ENCODE measurements around the gene ANKRD13D.

The ANKRD13D gene

DNA sequence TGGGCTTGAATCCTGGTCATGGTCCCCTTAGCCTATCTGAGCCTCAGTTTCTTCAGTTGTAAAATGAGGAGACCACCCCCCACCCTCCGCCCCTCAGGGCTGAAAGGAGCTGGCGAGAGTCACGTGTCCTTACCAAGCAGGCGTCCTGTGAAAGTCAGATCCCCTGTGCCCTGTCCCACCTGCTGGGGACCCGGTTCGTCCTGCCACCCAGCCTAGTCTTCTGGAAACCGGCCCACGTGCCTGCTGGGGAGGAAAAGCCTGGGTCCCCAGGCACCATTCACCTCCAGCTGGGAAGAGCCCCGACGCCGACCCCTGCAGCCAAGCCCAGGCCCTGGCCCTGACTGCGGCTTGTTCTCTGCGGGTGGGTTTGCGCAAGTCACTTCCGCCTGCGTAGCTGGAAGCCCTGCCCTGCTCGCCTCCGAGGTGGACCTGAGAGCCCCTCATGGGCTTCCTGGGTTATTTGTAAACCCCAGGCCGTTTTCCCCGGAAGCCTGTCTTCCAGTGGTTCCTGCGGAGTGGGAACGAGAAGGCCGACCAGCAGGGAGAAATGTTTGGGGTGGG is 13.5 kb downstream of the ANKRD13D start:
- no peak for DNase-seq (ENCODE audit: low read depth)

DNA sequence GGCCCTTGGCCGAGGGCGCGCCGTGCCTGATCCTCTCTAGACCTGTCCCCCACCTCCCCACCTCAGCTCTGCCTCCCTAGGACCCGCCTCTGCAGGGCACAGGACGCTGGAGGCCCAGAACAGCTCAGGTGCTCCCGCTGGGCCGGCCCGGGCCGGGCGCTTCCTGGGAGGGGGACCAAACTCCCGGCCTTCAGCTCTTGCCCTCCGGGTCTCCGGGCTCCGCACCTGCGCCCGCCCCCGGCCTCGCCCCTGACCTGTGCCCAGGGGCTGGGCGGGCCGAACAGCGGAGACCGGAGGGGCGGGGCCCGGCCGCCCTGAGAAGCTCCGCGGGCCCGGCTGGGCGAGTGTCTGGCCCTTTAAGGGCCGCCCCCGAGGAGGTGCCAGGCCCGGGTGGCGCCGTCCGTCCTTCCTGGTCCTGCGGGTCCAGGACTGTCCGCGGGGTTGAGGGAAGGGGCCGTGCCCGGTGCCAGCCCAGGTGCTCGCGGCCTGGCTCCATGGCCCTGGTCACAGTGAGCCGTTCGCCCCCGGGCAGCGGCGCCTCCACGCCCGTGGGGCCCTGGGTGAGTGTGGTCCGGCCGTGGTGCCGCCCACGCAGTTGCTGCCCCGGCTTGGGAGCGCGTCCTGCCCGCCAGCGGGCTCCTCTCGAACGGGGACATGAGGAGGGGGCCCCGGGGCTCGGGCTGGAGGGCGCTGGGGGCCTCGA is 14.2 kb downstream of the ANKRD13D start, which contains the start of gene SSH3:
Gene SSH3, plus strand, starts transcription at position 399 of the 703 bp plus-strand sequence. Its CDS starts 96 bp downstream, at position 495.
- no peak for DNase-seq (ENCODE audit: low read depth)

DNA sequence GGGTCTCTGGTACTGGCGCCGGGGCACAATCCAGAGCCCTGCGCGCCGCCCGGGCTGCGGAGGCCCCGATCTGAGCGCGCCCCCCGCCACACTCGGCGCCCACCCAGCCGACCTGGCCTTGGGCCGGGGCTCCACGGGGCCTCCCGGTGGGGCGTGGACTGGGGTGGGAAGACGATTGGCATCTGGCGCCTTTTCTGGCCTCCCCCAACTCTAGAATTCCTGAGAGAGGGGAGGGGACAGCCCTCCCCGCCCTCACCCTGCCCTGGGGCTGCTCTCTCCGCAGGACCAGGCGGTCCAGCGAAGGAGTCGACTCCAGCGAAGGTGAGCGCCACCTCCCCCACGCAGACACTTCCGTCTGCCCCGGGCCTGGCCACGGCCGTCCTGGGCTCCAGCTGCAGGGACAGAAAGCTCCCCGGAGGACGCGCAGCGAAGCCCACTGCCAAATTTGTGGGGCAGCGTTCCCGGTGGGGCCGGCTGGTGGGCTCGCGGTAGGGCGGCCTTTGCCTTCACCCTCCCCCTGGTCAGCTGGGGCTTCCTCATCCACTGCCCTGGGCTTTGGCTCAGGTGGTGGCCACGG is 14.8 kb downstream of the ANKRD13D start:
- no peak for DNase-seq (ENCODE audit: low read depth)

DNA sequence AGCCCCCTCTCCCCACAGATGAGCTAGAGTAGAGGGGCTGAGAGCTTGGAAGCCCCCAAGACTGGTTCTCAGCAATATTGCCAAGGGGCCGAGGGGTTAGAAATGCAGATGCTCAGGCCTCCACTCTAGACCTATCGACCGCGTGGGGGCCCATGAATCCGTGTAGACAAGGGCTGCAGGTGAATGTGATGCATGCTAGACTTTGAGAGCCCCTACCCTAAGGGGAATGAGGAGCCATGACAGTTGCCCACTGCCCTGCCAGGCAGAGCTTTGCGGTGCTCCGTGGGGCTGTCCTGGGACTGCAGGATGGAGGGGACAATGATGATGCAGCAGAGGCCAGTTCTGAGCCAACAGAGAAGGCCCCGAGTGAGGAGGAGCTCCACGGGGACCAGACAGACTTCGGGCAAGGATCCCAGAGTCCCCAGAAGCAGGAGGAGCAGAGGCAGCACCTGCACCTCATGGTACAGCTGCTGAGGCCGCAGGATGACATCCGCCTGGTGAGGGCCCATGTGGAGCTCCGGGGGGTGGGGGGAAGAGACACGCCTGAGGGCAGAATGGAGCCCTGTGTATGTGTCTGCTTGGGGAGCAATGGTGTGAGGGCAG is 15.5 kb downstream of the ANKRD13D start:
- no peak for DNase-seq (ENCODE audit: low read depth)

DNA sequence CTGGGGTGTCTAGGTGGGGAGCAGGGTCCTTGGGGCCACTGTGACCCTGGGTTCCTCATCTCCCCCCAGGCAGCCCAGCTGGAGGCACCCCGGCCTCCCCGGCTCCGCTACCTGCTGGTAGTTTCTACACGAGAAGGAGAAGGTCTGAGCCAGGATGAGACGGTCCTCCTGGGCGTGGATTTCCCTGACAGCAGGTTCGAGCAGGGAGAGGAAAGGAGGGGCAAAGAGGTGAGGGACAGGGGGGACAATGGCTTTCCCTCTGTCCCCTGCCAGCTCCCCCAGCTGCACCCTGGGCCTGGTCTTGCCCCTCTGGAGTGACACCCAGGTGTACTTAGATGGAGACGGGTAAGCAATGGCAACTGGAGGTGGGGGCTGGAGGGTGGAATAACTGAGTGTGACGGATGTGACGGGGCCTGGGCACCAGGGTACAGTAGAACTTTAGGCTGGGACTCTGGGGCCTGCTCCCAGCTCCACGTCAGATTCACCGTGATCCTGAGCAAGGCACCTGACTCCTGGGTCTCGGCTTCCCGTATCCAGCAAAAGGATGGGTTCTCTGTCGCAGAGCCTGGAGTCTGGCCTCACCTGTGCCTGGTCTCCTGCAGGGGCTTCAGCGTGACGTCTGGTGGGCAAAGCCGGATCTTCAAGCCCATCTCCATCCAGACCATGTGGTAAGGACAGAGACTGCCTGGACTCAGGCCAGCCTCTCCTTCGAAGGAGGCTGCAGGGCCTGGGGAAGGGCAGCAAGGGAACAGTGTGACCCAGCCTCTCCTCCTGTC is 17.9 kb downstream of the ANKRD13D start:
- DNase-seq (ENCODE audit: low read depth) = no peak

DNA sequence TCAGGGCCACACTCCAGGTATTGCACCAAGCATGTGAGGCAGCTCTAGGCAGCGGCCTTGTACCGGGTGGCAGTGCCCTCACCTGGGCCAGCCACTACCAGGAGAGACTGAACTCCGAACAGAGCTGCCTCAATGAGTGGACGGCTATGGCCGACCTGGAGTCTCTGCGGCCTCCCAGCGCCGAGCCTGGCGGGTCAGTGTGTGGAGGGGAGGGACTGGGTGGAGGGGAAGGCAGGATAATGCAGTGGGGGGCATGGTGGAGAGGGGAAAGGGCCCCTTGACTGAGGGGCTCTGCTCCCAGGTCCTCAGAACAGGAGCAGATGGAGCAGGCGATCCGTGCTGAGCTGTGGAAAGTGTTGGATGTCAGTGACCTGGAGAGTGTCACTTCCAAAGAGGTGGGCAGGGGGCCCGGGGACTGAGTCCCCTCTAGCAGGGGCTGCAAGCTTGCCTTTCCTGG is 18.5 kb downstream of the ANKRD13D start:
- DNase-seq (ENCODE audit: low read depth) = no peak

DNA sequence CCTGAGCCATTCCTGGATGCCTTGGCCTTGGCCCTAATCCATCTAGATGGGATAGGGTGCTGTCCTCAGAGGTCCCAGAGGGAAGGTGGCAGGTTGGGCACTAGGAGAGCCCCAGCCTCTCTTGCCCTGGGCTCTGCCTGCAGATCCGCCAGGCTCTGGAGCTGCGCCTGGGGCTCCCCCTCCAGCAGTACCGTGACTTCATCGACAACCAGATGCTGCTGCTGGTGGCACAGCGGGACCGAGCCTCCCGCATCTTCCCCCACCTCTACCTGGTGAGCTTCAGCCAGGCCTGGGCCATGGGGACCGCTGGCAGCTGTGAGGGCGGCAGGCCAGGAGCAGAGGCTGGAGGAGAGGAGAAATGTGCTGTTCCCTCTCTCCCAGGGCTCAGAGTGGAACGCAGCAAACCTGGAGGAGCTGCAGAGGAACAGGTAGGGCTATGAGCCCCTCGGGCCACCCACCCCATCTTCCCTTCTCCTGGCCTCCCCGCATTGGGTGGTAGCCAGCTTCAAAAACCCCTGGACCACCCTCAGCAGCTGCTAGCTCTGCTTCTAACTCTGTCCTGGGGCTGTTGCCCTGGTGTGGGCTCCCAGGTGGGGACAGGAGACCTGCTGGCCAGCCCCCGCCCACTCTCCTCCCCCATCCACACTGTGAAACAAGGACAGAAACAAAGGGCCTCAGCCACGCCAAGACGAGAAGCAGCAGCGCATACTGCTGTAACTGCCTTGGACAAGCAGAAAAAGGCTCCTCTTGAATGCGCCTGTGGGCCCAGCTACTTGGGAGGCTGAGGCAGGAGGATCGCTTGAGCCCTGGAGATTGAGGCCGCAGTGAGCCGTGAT is 19.1 kb downstream of the ANKRD13D start:
- no peak for DNase-seq (ENCODE audit: low read depth)

DNA sequence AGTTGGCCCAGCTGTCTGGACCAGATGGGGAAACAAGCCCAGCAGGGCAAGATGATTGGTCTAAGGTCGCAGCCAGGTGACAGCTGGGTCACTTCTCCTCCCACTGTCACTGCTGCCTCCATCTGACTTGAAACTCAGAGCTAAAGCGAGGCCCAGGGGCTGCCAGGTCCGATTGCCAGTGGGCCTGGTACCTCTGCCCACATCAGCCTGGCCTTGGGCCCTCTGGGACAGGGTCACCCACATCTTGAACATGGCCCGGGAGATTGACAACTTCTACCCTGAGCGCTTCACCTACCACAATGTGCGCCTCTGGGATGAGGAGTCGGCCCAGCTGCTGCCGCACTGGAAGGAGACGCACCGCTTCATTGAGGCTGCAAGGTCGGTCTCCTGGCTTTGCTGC is 20.1 kb downstream of the ANKRD13D start:
- DNase-seq (ENCODE audit: low read depth) = no peak

DNA sequence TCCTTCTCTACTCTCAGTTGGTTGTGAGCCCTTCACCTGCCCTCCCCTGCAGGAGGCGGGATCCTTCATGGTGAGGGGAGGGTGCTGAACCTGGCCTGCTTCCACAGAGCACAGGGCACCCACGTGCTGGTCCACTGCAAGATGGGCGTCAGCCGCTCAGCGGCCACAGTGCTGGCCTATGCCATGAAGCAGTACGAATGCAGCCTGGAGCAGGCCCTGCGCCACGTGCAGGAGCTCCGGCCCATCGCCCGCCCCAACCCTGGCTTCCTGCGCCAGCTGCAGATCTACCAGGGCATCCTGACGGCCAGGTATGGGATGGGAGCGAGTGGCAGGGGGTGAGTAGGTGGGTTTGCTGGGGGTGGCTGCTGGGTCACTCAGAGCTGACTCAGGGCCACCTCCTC is 20.6 kb downstream of the ANKRD13D start:
- no peak for DNase-seq (ENCODE audit: low read depth)

DNA sequence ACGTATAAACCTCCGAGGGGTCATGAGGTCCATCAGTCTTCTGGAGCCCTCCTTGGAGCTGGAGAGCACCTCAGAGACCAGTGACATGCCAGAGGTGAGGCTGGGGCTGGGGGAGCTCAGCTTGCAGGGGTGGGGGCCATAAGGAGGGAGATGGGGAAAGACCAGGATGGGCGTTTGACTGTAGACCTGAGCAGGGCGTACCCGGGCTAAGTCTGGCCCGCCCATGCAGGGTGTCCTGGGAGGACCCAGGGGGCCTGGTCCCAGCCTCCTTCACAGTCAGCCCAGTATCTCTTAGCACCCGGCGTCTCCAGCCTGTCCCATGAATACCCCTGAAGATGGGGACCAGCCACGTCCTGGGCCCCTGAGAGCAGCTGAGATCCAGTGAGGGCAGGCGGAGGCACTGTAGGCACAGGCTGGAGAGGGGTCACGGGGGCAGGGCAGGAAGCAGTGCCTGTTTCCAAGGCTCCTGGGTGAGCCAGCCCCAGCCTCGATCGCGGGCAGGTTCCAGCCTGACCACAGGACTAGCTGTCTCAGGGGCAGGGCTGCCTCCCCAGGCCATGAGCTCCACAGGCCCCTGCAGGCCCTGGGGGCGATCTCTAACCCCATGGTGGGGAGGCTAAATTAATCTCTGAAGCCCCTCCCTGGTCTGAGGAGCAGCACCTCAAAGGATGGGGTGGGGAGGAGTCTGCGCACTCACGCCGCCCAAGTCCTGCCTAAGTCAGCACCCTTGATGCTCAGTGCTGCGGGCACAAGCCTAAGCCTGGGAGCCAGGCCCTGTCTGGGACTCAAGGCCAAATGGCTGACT is 21.3 kb downstream of the ANKRD13D start:
- DNase-seq (ENCODE audit: low read depth) = no peak

DNA sequence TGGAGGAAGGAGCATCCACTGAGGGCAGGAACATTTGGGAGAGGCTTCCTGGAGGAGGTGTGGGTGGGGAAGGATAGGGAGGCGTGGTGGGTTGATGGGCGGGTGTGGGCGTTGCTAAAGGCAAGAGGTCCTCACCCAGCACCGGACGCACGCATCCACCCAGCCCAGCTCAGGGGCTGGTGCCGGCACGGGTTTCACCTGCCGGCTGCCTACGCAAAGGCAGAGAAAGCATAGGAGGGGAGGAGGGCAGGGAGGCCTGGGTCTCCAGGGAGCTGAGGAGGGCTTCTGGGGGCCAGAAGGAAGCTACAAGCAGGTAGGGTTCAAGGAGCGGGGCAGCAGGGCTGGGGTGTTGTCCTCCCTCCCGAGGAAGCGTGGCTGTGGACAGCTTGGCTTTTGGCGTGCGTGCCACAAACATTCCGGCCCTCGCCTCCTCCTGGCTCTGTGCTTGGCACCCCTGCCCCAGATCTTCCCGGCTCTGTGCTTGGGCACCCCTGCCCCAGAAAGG is 22.0 kb downstream of the ANKRD13D start:
- no peak for DNase-seq (ENCODE audit: low read depth)

DNA sequence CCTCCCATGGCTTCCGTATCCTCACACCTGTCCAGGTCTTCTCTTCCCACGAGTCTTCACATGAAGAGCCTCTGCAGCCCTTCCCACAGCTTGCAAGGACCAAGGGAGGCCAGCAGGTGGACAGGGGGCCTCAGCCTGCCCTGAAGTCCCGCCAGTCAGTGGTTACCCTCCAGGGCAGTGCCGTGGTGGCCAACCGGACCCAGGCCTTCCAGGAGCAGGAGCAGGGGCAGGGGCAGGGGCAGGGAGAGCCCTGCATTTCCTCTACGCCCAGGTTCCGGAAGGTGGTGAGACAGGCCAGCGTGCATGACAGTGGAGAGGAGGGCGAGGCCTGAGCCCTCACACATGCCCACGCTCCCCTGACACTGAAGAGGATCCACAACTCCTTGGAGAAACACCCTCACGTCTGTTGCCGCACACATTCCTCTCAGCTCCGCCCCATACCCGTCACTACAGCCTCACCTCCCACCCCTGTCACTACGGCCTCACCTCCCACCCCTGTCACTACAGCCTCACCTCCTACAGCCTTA is 22.5 kb downstream of the ANKRD13D start:
- DNase-seq (ENCODE audit: low read depth) = no peak

DNA sequence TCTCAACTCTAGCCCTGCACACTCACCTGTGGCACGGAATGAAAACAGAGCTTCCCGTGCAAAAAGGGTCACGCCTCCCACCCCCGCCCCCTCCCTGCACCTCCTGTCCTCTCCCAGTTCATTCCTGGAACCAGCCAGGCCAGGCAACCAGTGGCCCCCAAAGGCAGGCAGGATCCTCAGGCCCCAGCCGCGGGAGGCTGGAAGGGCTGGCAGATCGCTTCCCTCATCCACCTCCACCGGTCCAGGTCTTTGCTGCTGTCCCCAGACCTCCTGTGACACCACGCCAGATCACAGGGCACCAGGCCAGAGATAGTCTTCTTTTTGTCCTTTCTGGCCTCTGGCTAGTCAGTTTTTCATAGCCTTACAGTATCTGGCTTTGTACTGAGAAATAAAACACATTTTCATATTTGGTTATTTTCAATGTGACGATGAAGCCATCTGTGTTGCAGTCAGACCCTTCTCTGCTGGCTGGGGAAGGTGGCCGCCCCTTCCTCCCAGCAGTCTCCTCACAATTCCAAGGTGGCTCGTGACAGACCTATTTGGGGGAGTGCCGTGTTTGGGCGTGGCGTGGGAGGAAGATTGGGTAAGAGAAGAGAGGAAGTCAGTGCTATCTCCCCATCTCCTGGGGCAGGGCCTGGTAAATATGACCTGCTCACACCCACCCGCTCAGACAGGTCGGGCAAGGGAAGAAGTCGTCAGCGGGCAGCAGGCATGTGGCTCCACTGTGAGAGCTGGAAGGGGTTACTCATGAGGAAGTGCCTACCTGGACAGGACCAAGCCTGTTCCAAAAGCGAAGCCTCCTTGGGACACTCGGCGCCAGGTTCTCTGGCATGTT is 23.3 kb downstream of the ANKRD13D start:
- DNase-seq (ENCODE audit: low read depth) = no peak

DNA sequence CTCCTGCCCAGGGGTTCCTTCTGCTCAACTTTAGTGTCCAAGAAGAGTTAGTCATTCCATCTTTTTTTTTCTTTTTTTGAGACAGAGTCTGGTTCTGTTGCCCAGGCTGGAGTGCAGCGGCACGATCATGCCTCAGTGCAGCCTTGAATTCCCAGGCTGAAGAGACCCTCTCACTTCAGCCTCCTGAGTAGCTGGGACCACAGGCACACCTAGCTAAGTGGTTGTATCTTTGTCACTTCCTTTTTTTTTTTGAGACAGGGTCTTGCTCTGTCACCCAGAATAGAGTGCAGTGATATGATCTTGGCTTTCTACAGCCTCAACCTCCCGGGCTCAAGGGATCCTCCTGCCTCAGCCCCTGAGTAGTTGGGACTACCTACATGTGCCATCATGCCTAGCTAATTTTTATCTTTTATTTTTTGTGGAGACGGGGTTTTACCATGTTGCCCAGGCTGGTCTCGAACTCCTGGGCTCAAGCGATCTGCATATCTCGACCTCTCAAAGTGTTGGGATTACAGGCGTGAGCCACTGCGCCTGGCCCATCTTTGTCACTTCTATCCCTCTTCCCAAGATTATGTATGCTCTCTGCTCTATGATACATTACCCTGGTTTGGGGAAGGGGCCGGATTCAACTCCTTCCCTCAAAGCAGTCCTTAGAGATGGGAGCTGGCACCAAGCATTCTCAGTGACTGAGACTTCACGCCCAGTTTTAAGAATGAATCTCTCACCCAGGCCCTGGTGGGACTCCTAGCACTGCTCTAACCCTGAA is 24.2 kb downstream of the ANKRD13D start:
- no peak for DNase-seq (ENCODE audit: low read depth)

DNA sequence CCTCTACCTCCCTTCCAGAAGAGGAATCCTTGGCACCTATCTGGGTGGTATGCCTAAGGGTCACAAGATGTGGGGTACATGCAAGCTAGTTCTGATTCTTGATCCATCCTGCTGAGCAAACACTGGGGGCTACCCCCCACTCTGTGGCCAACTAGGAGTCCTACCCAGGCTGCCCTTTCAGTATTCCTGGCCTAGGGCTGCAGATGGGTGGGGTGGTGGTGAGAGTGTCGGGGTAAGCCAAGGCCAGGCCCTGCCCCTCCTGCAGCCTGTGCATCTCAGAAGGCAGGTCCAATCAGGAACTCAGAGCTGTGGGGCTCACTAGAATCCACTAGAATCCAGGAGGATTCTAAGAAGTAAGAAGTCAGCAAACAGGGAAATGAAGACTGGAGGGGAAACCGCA is 25.1 kb downstream of the ANKRD13D start:
- no peak for DNase-seq (ENCODE audit: low read depth)

DNA sequence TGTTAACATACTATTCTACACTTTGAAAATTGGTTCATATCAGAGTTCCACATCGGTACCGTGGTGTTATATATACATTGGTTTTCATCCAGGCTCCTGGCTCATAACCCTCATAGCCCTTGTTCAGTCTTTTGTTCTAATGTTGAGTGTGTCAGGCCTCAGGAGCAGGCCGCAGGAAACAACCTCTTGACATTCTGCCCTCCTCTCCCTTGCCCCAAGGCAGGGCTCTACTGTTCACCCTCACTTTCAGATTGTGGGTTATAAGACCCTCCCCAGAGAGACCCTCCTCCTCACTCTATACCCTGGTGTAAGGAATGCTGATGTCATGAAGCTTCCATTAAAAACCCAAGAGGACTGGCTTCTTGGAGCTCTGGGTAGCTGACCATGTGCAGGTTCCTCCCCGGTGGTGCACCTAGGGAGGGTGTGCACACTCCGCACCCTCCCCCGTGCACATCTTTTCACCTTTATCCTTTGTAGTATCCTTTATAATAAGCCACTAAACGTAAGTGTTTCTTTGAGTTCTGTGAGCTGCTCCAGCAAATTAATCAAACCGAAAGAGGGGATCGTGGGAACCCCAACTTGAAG is 26.3 kb downstream of the ANKRD13D start:
- no peak for DNase-seq (ENCODE audit: low read depth)

DNA sequence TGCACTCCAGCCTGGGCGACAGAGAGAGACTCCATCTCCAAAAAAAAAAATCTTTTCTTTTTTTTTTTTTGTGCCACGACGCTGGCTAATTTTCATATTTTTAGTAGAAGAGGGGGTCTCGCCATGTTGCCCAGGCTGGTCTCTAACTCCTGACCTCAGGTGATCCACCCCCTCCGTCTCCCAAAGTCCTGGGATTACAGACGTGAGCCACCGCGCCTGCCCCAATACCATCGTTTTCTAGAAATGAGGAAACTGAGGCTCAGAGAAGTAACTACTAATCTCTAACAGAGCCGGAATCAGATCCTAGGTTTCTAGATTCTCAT is 27.7 kb downstream of the ANKRD13D start:
- no peak for DNase-seq (ENCODE audit: low read depth)

DNA sequence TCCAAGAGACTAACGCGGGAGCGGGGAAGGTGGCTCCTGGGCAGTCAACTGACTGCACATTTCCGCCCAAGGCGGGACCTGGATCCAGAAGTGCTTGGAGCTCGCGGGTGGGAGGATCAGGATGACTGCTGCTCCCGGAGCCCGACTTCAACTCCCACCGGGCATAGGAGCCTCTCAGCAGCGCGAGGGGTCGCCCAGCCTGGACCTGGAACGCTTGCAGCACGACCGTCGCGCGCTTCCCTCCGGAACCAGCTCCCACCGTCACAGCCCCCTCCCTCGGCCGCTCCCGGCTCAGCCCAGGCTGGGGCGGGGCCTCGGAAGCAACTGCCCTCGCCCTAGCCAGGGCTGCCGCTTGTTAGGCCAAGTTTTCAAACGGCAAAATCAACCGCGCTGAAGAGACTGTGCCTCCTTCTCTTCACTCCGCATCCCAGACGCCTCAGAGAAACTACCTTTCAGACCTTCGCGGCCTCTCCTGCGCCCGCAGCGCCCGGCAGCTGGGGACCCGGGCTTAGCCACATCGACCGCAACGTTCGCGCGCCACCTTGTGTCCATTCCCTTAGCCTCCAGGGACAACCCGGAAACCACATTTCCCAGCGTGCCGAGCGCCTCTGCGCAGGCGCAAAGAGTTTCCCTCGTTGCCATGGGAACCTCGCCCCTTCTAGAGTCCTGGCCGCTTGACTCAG is 28.2 kb downstream of the ANKRD13D start:
- peak; percentile 96 for DNase-seq (ENCODE audit: low read depth)
